Endodermal cell (in vitro differentiated cells): ENCODE data around the gene CSAD. TPM values are rescaled to one million over a fixed set of nuclear protein-coding genes. Genes with fewer than 3 reads are reported as not detected.

ENCODE experiments used
- DNase-seq: peaks from one replicate; pipeline ENCODE4 v3.0.0-alpha.2; 2017
- H3K27ac ChIP-seq: 2 replicates; pipeline ENCODE4 v1.5.1; 2013; ENCODE audit warnings: mild to moderate bottlenecking, low read depth, low read length, moderate library complexity
- H3K27me3 ChIP-seq: 2 replicates; pipeline ENCODE4 v1.6.1; 2013; ENCODE audit warnings: mild to moderate bottlenecking, low read length, moderate library complexity; ENCODE audit not compliant: insufficient read depth, control insufficient read depth, poor library complexity, severe bottlenecking
- H3K36me3 ChIP-seq: 2 replicates; pipeline ENCODE4 v1.7.0; 2013; ENCODE audit warnings: mild to moderate bottlenecking, low read length, moderate library complexity; ENCODE audit not compliant: control insufficient read depth, insufficient read depth
- H3K4me1 ChIP-seq: one replicate; pipeline ENCODE4 v1.7.0; 2013; ENCODE audit warnings: low read length; ENCODE audit not compliant: control insufficient read depth, insufficient read depth
- H3K4me3 ChIP-seq: 2 replicates; pipeline ENCODE4 v1.5.1; 2013; ENCODE audit warnings: mild to moderate bottlenecking, low read length, moderate library complexity
- H3K9ac ChIP-seq: 2 replicates; pipeline ENCODE4 v1.6.1; 2013; ENCODE audit warnings: mild to moderate bottlenecking, low read length, moderate library complexity; ENCODE audit not compliant: poor library complexity, severe bottlenecking; ENCODE audit errors: extremely low read depth
- H3K9me3 ChIP-seq: 2 replicates; pipeline ENCODE4 v1.6.1; 2013; ENCODE audit warnings: mild to moderate bottlenecking, low read length, moderate library complexity; ENCODE audit not compliant: control insufficient read depth
- H3K27ac Mint-ChIP-seq: 2 replicates; pipeline ENCODE4 v1.8.0; 2020; ENCODE audit warnings: mixed read lengths
- H3K27me3 Mint-ChIP-seq: 2 replicates; pipeline ENCODE4 v1.8.0; 2021; ENCODE audit warnings: mild to moderate bottlenecking, mixed read lengths; ENCODE audit not compliant: insufficient read depth
- H3K36me3 Mint-ChIP-seq: 2 replicates; pipeline ENCODE4 v1.8.0; 2020; ENCODE audit warnings: low read depth, mixed read lengths
- H3K4me1 Mint-ChIP-seq: 2 replicates; pipeline ENCODE4 v1.8.0; 2020; ENCODE audit warnings: mixed read lengths
- H3K4me3 Mint-ChIP-seq: 2 replicates; pipeline ENCODE4 v1.8.0; 2020; ENCODE audit warnings: mild to moderate bottlenecking, moderate library complexity, mixed read lengths
- H3K9me3 Mint-ChIP-seq: 2 replicates; pipeline ENCODE4 v1.8.0; 2020; ENCODE audit warnings: mild to moderate bottlenecking, mixed read lengths
- WGBS, 2 experiments: methylation state at CpG; one replicate each; pipeline versions ENCODE4 v1.1.5 to v1.1.7; 2013; ENCODE audit warnings: missing lambda C conversion rate in 2 of 2, mixed read lengths in 1 of 2; ENCODE audit not compliant: insufficient coverage in 1 of 2, insufficient read length in 1 of 2; 5-methylcytosine and 5-hydroxymethylcytosine counted together
- total RNA-seq, 2 donors: library from RNA; stranded (reverse); fragmentation: NEBNext Ultra II Directional in 1 of 2; extraction: Animal tissue kit (Norgen Biotek cat#: 25700) in 1 of 2; gene quantifications; 2 replicates in 1 of 2; 3 replicates in 1 of 2; pipeline ENCODE4 v1.2.1, GENCODE V29; 2021
- TF ChIP-seq, protein P1 (sequence below): fragments of 200-600 bp; sonication (generic); conservative IDR thresholded peaks from 2 replicates; pipeline ENCODE4 v1.5.0; 2021; ENCODE audit warnings: antibody characterized with exemption, mild to moderate bottlenecking

Gene CSAD
- total RNA-seq, 2 donors from 2014 or later: 24.9 to 38.2 TPM

DNA sequence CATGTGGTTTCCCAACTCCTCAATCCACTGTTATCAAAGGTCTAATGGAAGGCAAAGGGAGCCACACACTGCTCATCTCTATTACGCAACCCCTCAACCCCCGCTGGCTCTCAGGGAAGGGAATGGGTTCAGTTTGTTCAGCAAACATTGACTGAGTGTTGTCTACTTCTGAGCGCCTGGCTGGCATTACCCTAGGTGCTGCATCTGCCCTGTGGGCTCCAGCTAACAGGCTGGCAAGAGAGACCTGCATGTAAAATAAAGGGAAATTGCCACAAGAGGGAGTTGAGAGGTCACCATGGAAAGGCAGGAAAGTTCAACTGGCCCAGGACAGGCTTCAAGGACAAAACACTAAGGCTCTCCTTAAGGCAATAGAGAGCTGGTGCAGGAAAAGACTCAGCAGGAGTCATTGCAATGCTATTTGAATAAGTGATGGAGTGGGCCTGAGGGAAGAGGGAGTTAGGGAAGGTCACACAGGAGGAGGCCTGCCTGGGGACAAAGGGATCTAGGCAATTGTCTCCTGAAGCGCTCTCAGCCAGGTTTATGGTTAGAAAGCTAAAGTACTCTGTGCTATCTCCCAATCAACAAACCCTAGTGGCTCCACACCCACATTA lies 5.7 kb downstream of the CSAD start:
- Histone ChIP-seq H3K36me3 (no peaks in the 10 kb centered on the region), H3K27ac (peak overlapping the region; percentile 19), H3K4me3 (no peak overlapping the region), H3K9me3 (no peaks in the 10 kb centered on the region), H3K27me3 (no peaks in the 10 kb centered on the region), H3K9ac (no peak overlapping the region), H3K4me1 (peaks cover 4% of the 10 kb centered on the region)
- H3K4me3 Mint-ChIP-seq: peak overlapping the region; percentile 33
- H3K4me1 Mint-ChIP-seq: peaks cover 35% of the 10 kb centered on the region
- TF ChIP-seq, protein P1, sequence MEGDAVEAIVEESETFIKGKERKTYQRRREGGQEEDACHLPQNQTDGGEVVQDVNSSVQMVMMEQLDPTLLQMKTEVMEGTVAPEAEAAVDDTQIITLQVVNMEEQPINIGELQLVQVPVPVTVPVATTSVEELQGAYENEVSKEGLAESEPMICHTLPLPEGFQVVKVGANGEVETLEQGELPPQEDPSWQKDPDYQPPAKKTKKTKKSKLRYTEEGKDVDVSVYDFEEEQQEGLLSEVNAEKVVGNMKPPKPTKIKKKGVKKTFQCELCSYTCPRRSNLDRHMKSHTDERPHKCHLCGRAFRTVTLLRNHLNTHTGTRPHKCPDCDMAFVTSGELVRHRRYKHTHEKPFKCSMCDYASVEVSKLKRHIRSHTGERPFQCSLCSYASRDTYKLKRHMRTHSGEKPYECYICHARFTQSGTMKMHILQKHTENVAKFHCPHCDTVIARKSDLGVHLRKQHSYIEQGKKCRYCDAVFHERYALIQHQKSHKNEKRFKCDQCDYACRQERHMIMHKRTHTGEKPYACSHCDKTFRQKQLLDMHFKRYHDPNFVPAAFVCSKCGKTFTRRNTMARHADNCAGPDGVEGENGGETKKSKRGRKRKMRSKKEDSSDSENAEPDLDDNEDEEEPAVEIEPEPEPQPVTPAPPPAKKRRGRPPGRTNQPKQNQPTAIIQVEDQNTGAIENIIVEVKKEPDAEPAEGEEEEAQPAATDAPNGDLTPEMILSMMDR: peak; percentile 74
- H3K27me3 Mint-ChIP-seq: peaks cover 55% of the 10 kb centered on the region
- H3K36me3 Mint-ChIP-seq: peaks cover 6% of the 10 kb centered on the region
- WGBS, 2 experiments: 15 to 25% methylated on average over 1 to 4 of the region's 4 CpGs
- no peaks in the 10 kb centered on the region for H3K9me3 Mint-ChIP-seq
- H3K27ac Mint-ChIP-seq: peak overlapping the region; percentile 74
- DNase-seq: peak; percentile 95

DNA sequence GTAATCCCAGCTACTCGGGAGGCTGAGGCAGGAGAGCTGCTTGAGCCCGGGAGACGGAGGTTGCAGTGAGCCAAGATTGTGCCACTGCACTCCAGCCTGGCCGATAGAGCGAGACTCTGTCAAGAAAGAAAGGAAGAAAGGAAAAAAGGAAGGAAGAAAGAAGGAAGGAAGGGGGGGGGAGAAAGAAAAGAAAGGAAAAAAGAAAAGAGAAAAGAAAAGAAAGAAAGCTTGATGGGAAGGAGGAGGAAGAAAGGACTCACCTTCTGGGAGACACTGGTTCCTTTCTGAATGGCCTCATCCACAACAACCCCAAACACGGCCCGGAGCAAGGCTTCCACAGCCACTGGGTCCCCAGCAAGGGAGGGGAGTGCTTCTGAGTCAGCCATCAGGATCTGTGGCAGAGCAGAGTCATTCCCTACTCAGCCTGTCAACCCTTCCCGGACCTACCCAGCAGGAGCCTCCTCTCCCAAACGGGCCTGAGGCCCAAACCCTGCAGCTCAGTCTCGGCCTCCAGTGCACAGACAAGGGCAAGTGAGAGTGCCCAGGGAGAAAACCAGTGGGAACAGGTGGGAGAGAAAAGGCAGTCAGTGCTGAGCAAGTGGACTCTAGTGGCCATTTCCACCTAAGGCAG lies 7.5 kb downstream of the CSAD start:
- peaks cover 59% of the 10 kb centered on the region for H3K27me3 Mint-ChIP-seq
- Histone ChIP-seq H3K4me1 (peaks cover 4% of the 10 kb centered on the region), H3K36me3 (no peaks in the 10 kb centered on the region), H3K9ac (no peak overlapping the region), H3K4me3 (no peak overlapping the region), H3K9me3 (no peaks in the 10 kb centered on the region), H3K27me3 (no peaks in the 10 kb centered on the region), H3K27ac (no peak overlapping the region)
- TF ChIP-seq, protein P1: no peak
- DNase-seq: peak; percentile 53
- H3K4me3 Mint-ChIP-seq: no peak overlapping the region
- WGBS, 2 experiments: 86 to 87% methylated on average over 8 to 10 of the region's 10 CpGs
- no peak overlapping the region for H3K27ac Mint-ChIP-seq
- H3K4me1 Mint-ChIP-seq: peaks cover 27% of the 10 kb centered on the region
- H3K9me3 Mint-ChIP-seq: no peaks in the 10 kb centered on the region
- H3K36me3 Mint-ChIP-seq: peaks cover 9% of the 10 kb centered on the region

DNA sequence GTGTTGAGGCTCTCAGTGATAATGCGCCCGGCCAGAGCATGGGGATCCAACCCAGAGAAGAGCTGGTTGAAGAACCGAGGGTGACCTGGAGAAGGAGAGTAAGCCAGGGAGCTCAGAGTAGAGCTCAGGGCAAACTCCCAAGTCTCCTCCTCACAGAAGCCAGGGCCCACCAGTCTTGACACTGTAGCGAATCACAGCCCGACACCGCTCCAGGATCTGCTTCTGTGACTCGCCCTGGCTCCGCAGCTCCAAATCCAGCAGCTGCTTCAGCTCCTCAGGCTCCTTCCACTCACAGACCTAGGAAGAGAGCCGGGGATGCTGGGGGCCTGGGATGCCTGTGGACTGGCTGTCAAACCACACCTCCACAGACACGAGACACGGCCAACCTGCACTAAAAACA lies 8.4 kb downstream of the CSAD start:
- H3K27me3 Mint-ChIP-seq: peaks cover 60% of the 10 kb centered on the region
- H3K9me3 Mint-ChIP-seq: no peaks in the 10 kb centered on the region
- Histone ChIP-seq H3K9ac (no peak overlapping the region), H3K36me3 (no peaks in the 10 kb centered on the region), H3K27ac (no peak overlapping the region), H3K9me3 (no peaks in the 10 kb centered on the region), H3K4me3 (no peak overlapping the region), H3K27me3 (no peaks in the 10 kb centered on the region), H3K4me1 (peaks cover 4% of the 10 kb centered on the region)
- no peak overlapping the region for H3K4me3 Mint-ChIP-seq
- peaks cover 9% of the 10 kb centered on the region for H3K36me3 Mint-ChIP-seq
- whole genome bisulfite sequencing, 2 experiments: 93 to 97% methylated on average over 10 to 11 of the region's 11 CpGs
- peak; percentile 54 for DNase-seq
- no peak overlapping the region for H3K27ac Mint-ChIP-seq
- TF ChIP-seq, protein P1: no peak
- peaks cover 27% of the 10 kb centered on the region for H3K4me1 Mint-ChIP-seq
